PC-9 (cell line): ENCODE measurements around the gene APOBEC2.

Experiments
- EZH2 ChIP-seq: fragments of 200-600 bp; sonication (generic); IDR thresholded peaks from 2 replicates; pipeline ENCODE4 v1.8.0; 2017; ENCODE audit warnings: antibody characterized with exemption, low read depth
- TF ChIP-seq, protein P1 (sequence below): fragments of 200-600 bp; sonication (generic); conservative IDR thresholded peaks from 2 replicates; pipeline ENCODE4 v1.6.1; 2017; ENCODE audit warnings: mixed run types, antibody characterized with exemption, mild to moderate bottlenecking, moderate library complexity

- TF ChIP-seq, protein P1, sequence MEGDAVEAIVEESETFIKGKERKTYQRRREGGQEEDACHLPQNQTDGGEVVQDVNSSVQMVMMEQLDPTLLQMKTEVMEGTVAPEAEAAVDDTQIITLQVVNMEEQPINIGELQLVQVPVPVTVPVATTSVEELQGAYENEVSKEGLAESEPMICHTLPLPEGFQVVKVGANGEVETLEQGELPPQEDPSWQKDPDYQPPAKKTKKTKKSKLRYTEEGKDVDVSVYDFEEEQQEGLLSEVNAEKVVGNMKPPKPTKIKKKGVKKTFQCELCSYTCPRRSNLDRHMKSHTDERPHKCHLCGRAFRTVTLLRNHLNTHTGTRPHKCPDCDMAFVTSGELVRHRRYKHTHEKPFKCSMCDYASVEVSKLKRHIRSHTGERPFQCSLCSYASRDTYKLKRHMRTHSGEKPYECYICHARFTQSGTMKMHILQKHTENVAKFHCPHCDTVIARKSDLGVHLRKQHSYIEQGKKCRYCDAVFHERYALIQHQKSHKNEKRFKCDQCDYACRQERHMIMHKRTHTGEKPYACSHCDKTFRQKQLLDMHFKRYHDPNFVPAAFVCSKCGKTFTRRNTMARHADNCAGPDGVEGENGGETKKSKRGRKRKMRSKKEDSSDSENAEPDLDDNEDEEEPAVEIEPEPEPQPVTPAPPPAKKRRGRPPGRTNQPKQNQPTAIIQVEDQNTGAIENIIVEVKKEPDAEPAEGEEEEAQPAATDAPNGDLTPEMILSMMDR: no peak
- no peak for TF ChIP-seq EZH2
Observed at GRCh38 chr6:41033776-41034175, 19.2 kb upstream of the APOBEC2 start.
